Hepatic stellate cell (primary cell): ENCODE data around the gene SCNN1B.
"Not testable (repeated sequence)": the region's sequence is repeated elsewhere in the genome, so short reads cannot be mapped to it uniquely, and the experiment has no call there.

ENCODE experiments used
- DNase-seq: peaks from one replicate; pipeline ENCODE4 v3.0.0; 2011; ENCODE audit warnings: low spot score

Gene SCNN1B

DNA sequence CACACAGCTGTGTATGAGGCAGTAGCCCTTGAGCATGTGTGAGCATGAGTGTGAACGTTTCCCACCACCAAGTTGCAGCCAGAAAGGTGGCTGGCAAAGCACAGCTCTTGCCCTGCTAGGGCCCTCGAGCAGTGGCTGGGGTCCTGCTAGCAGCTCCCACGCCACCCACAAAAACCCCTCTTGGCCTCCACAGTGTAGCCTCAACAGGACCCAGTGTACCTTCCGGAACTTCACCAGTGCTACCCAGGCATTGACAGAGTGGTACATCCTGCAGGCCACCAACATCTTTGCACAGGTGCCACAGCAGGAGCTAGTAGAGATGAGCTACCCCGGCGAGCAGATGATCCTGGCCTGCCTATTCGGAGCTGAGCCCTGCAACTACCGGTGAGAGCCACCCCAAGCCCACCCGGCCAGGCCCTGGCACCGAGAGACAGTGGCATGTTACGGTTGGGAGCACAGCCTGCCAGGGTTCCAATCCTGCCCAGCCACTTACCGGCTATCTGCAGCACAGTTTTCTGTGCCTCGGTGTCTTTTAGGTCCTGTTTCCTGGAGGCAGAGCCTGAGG, 53.1 kb downstream of the SCNN1B start:
- DNase-seq = no peak

DNA sequence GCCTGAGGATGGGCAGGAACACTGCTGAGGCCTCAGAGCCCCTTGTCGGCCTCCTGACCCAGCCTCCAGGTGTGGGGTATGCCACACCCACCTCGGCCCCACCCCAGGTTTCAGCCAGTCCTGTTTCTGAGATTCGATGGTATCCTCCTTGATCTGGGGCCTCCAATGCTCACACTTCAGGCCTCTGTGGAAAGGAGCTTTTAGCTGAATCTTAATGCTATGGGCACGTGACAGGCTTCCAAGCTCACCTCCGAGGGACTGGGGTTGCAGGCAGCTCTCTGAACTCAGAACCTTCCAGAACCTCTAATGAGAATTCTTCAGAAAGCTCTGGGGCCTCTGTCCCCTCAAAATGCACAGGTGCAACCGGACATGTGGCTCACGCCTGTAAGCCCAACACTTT, 54.8 kb downstream of the SCNN1B start:
- DNase-seq = no peak

DNA sequence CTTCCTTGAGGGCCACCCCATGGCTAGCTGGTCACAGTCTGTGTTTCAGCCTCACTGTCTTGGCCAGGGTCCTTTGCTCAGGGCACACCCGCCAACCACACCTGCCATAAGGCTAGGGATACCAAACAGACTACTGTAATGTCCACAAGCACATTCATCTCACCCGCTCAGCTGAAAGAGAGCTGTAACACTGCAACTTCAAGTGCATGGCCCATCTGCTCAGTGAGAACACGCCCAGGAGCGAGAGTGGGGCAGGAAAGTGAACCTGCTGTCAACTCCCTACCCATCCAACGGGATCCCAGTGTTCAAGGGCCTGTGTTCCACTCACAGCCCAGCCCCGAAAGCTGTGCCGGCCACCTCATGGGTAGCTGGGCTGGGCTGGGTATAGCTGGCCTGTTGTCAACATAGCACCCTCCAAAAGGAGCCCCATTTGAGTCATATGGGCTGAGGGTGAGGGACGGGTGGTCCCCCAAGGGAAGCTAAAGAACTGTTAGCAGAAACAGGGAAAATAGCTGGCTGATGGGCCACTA, 55.7 kb downstream of the SCNN1B start:
- no peak for DNase-seq

DNA sequence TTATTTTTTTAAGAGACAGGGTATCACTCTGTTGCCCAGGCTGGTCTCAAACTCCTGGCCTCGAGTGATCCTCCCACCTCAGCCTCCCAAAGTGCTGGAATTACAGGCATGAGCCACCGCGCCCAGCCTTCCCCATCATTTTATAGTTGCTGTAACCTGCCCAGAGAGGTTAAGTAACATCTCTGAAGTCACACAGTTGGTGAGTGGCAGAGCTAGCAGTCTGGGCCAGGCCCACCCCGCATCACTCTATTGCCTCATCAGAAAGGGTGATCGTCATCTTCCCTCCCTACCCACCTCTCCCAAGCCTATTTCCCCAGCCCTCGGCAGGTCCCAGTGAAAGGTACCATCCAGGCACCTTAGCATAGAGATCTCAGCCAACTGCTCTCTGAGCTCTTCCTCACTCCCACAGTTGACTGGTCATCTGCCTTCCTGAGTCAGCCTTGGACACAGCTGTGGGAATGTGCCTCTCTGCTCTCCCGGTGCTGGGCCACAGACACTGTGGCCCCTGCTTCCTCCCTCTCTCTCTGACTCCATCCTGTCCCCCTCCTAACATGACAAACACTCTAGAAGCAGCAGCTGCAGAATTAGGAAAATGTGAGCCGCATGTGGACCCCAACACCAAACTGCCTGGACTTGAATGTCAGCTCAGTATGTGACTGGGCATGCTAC, 57.1 kb downstream of the SCNN1B start:
- no peak for DNase-seq

DNA sequence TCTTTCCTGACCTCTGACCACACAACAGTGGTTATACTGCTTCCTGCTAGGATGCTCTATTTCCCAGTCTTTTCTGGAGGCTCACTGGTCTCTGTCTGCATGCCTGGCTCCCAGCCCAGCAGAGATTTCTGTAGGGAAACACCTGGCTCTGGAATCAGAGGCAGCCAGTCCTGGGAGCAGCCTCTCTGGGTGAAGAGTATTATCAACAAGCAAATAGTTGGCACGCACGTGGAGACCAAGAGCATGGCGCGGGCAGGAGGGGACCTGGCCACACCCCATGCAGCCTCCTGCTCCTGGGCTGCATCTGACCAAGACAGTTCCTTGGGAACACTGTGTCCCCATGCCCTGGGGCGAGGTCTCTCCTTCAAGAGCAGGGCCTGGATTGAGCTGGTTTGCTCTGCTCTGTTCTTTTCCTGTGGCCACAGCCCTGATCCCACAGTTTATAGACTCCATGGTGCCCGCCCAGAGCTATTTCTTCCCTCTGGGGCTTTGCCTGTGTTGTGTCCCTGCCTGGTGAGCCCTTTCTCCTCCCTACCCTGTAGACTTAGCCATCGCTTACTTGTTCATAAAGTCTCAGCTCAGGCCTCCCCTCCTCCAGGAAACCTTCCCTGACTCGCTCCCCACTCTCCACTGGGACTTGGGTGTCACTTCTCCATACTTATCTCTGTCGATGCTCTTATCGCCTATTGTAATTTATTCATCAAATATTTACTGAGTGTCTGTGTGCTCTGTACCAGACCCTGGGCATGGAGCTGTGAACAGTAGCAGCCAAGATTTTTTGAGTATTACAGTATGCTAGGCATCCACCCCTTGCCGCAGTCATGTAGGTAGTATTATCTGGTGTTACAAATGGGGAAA, 60.6 kb downstream of the SCNN1B start:
- no peak for DNase-seq

DNA sequence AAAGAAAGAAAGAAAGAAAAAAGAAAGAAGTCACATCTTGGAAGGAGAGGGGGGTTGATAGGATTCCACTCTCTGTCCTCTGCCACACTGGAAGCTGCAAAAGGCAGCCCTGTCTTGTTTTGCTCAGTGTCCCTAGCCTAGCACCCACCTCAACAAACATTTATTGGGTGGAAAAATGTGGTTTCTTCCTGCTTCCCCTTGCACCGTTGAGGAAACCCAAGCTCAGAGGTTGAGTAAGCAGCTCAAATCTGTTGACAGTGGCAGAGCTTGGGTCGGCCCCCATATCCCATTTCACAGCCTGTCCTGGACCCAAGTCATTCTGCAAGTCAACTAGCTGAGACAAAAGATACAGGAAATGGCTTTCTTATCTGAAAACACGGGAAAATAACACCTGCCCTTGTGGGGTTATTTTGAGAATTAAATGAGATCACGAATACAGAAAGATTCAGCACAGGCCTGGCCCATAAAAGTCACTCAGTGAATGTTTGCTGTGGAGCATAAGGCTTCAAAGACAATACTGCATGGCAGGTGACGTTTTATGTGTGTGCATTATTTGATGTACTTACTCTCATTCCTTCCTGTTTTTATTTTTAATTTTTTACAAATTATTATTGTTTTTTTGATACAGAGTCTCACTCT, 63.6 kb downstream of the SCNN1B start:
- DNase-seq = no peak

DNA sequence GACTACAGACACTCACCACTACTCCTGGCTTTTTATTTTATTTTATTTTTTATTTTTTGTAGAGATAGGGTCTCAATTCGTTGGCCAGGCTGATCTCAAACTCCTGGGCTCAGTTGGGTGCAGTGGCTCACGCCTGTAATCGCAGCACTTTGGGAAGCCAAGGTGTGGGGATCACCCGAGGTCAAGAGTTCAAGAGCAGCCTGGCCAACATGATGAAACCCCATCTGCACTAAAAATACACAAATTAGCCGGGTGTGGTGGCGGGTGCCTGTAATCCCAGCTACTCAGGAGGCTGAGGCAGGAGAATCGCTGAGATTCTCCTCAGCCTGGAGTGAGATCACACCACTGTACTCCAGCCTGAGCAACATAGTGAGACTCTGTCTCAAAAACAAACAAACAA, 64.2 kb downstream of the SCNN1B start:
- not testable (repeated sequence) for DNase-seq

DNA sequence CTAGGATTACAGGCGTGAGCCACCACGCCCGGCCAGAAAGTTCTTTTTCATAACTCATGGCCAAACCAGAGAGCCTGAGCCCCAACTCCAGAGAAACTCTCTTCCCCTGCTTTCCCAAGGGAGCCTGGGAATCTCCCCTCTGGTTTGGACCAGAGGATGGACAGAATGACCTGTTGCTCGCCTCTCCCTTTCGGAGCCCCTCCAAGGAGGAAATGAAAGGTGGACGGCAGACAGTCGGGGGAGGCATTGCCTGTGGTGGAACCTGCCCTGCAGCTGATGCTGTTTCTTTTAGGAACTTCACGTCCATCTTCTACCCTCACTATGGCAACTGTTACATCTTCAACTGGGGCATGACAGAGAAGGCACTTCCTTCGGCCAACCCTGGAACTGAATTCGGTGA, 65.5 kb downstream of the SCNN1B start:
- no peak for DNase-seq

DNA sequence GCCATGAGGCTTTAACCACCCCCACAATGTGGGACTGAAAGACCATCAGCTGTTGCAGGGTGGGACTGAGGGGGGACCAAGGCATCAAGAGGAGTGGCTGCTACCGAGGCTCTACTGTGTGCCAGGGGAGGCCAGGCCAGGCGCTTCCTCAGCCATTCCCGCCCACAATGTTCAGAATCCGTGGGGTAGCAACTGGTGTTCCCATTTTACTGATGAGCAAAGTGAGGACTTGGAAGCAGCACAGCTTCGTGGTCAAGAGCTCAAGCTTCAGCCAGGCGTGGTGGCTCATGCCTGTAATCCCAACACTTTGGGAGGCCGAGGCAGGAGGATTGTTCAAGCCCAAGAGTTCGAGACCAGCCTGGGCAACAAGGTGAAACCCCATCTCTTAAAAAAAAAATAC, 65.9 kb downstream of the SCNN1B start:
- DNase-seq = no peak

DNA sequence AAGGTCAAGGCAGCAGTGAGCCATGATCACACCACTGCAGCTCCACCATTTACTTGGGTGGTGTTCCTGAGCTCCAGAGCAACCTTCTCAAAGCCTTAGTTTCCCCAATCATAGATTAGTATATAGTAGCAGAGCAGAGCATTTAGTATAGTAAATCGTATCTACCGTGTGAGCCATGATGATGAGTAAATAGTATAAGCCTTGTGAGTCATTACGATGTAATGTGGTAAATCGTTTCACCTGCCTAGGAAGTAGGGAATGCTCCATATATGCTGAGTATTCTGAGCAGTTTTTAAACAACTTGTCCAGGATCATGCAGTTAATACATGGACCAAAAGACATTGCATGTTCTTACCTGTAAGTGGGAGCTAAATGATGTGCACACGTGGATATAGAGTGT, 66.4 kb downstream of the SCNN1B start:
- no peak for DNase-seq

DNA sequence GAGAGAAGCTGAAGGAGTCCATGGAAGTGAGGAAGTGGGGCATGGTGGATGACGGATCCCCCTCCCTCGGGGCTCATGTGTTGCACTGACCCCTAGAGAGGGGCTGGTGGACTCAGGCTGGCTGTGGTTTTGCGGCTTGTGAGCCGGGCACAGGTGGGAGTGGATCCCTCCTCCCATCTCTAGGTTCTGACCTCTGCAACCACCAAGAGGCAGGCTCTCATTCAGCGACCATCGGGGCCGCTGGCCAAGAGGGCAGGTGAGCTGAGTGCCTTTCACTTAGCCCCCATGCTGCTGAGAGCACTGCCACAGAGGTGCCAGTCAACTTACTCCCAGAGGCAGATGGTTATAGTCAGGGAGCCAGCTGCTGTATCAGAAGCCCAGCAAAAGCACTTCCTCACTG, 67.3 kb downstream of the SCNN1B start:
- no peak for DNase-seq

DNA sequence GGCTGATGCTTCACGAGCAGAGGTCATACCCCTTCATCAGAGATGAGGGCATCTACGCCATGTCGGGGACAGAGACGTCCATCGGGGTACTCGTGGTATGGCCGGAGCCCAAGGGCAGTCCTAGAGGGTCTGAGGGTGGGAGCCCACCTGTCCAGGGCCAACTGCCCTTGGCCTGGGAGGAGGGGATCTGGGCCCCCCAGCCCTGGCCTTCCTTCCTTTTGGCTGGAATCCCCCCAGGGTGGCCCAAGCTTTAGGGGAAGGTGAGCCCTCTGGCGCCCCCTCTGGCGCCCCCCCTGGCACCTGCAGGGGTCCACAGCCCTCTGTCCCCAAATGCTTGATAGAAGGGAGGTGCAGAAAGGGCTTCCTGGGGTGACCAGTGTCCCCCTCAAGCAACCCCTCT, 69.3 kb downstream of the SCNN1B start:
- no peak for DNase-seq

DNA sequence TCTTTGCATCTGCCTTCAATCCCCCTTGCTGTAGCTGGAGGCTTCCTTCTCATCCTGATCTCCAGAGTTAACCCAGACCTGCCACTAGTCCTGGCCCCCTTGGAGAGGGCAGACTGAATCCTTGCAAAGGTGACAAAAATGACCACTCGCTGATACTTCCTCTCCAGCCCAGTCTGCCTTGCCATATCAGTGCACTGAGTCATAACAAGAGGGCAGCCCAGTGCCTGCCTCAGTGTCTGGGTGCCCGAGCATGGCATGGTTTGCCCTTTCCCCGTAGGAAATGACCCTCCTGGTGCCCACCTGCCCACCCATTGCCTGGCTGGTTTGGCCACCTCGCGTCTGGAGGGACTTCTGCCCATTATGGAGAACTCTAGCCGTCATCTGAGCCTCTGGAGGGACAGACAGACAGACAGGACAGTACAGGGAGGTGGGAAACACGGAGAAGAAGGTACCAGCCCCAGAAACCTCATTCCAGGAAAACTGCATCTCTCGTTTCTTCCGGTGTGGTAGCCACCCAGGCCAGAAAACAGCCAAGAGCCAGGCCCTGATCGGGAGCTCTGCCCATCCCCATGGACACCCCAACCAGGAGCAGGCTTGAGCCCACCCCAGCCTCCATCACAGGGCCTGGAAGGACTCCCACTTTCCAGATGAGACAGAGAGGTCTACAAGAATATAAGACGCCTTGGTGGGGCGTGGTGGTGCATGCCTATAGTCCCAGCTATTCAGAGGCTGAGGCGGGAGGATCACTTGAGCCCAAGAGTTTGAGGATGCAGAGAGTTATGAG, 71.5 kb downstream of the SCNN1B start:
- no peak for DNase-seq

DNA sequence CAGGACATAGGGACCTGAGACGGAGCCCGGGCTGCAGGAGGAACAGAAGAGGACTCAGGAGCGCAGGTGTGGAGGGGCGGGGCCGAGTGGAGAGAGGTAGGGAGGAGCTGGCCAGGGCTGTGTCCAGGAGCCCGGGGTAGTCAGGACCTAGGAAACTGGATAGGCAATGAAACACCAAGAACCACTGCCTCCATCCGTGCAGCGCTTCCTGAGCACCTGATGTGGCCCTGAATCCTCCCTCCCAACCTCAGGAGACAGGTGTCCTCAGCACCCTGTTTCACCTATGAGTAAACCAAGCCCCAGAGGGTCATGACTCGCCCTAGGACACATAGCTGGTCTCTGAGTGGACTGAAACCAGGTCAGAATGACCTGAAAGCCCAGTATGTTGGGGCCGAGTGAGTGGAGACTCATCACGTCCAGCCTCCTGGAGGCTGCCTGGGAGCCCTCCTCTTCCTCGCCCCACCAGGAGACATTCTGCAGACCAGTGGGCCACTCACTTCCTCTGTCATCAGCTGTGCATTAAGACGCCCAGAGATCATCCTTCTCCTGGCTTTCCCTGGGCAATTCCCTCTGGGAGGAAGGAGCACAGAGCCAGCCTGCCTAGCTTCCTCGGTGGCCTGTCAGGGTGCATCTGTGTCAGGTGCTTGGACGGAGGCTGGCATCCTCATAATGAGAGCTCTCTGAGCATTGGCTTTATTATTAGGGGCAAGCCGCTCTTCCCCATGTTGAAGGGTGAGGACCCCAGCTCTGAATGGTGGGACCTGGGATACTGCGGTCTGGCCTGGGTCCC, 72.8 kb downstream of the SCNN1B start:
- DNase-seq = no peak

DNA sequence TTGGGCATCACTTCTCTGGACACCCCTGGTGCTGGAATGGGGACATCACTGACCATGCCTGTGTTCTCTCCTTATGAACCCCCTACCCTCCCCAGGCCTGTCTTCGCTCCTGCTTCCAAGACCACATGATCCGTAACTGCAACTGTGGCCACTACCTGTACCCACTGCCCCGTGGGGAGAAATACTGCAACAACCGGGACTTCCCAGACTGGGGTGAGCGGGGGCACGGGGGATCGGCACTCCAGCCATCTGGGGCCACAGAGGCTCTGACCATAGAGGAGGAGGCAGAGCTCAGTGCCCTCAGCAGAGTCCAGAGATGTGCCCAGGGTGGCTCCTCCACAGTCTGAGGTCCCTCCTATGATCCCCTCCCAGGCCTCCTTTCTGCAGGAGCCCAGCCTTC, 73.5 kb downstream of the SCNN1B start:
- no peak for DNase-seq

DNA sequence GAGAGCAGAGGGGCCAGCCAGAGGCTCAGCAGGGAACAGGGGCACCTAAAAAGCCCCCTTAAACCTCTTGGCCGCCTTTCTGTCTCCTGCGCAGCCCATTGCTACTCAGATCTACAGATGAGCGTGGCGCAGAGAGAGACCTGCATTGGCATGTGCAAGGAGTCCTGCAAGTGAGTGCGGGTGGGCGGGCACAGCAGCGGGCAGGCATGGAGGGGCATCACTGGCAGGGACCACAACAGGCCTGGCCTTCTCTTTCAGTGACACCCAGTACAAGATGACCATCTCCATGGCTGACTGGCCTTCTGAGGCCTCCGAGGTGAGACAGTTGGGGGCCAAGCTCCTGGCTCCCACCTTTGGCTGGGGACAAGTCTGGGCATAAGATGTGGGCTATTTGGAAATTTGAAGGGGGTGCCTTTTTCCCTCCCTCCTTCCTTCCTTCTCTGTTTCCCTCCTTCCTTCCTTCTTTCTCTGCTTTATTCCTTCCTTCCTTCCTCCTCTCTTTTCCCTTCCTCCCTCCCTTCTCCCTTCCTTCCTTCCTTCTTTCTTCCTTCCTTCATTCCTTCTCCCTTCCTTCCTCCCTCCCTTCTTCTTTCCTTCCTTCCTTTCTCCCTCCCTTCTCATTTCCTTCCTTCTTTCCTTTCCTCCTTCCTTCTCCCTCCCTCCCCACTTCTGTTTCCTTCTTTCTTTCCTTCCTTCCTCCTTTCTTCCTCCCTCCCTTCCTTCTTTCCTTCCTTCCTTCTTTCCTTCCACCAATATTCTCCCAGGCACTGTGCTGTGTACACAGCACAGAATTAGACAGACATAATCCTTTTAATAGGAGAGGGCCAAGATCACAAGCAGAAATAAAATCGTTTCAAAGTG, 75.2 kb downstream of the SCNN1B start:
- DNase-seq = no peak

DNA sequence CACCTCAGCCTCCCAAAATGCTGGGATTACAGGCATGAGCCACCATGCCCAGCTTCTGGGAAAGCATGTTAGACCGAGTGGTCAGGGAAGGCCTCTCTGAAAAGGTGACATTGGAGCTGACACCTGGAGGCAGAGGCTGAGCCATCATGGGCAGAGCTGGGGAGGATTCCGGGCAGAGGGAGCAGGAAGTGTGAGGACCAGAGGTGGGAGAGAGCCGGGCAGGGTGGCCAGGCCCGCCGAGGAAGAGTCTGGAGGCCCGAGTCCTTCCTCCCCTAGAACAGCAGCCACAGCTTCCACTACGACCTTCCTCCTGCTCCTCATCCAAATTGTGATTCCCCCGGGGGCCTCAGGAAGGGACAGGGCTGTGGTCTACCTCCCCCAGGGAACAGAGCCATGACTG, 76.2 kb downstream of the SCNN1B start:
- no peak for DNase-seq

DNA sequence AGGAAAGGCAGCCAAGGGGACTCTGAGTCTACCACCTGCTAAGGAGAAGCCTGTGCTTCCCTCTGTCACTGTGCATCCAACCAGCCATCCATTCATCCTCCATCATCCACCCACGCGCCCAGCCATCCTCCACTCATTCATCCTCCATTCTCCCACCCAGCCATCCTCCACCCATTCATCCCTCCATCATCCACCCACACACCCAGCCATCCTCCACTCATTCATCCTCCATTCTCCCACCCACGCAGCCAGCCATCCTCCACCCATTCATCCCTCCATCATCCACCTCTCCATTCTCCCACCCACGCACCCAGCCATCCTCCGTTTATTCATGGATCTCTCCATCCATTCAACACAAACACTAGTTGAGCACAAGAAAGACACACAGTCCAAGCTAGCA, 76.8 kb downstream of the SCNN1B start:
- no peak for DNase-seq

DNA sequence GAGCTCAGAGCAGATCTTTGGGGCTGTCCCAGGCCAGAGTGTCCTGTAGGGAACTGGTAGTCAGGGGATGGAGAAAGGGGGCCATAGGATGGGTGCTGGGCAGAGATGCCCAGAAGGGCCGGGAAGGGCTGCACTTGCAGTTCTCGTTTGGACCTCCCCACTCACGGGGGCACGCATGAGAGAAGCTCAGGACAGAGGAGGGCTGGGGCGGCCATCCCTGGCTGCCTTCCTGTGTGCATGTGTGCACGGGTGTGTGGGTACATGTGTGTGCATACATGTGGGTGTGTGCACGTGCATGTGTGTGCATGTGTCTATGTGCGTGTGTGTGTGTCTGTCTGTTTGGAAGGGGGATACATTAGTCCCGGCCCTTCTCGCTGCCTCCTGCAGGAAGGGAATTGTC, 77.6 kb downstream of the SCNN1B start:
- no peak for DNase-seq

DNA sequence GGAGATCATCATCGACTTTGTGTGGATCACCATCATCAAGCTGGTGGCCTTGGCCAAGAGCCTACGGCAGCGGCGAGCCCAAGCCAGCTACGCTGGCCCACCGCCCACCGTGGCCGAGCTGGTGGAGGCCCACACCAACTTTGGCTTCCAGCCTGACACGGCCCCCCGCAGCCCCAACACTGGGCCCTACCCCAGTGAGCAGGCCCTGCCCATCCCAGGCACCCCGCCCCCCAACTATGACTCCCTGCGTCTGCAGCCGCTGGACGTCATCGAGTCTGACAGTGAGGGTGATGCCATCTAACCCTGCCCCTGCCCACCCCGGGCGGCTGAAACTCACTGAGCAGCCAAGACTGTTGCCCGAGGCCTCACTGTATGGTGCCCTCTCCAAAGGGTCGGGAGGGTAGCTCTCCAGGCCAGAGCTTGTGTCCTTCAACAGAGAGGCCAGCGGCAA, 78.4 kb downstream of the SCNN1B start:
- DNase-seq = no peak
